HG02798 (cell line): ENCODE results near the gene KCNE4.

ENCODE experiments used
- ATAC-seq: cut with Tn5 transposase; IDR thresholded peaks from one replicate; pipeline ENCODE4 v1.9.1; 2021; ENCODE audit warnings: mild to moderate bottlenecking; ENCODE audit not compliant: unreplicated experiment, poor library complexity

Gene KCNE4

GRCh38 chr2:223051693-223052289 is at the start of gene KCNE4:
Gene KCNE4 (plus strand): TSS chr2:223052190. CDS start chr2:223052831, 641 bp downstream.
- no peak for ATAC-seq

- ATAC-seq = no peak
Observed at GRCh38 chr2:223003191-223003590, 48.8 kb upstream of the KCNE4 start.

- ATAC-seq = no peak
Observed at GRCh38 chr2:223005496-223005895, 46.5 kb upstream of the KCNE4 start.

GRCh38 chr2:223007531-223007930 is 44.5 kb upstream of the KCNE4 start:
- no peak for ATAC-seq

GRCh38 chr2:223008162-223008561 is 43.8 kb upstream of the KCNE4 start:
- ATAC-seq = no peak

- ATAC-seq = no peak
Observed at GRCh38 chr2:223008956-223009355, 43.0 kb upstream of the KCNE4 start.

GRCh38 chr2:223010641-223011040 is 41.3 kb upstream of the KCNE4 start:
- ATAC-seq = no peak

- ATAC-seq = no peak
Observed at GRCh38 chr2:223012291-223012690, 39.7 kb upstream of the KCNE4 start.

GRCh38 chr2:223019390-223019930 is 32.5 kb upstream of the KCNE4 start:
- no peak for ATAC-seq

GRCh38 chr2:223019987-223020717 is 31.8 kb upstream of the KCNE4 start:
- peak; percentile 76 for ATAC-seq

GRCh38 chr2:223020971-223021675 is 30.9 kb upstream of the KCNE4 start:
- no peak for ATAC-seq

GRCh38 chr2:223026357-223027110 is 25.5 kb upstream of the KCNE4 start:
- no peak for ATAC-seq

GRCh38 chr2:223027442-223027841 is 24.5 kb upstream of the KCNE4 start:
- no peak for ATAC-seq

- ATAC-seq = no peak
Observed at GRCh38 chr2:223029287-223029686, 22.7 kb upstream of the KCNE4 start.

- ATAC-seq = no peak
Observed at GRCh38 chr2:223032187-223033142, 19.5 kb upstream of the KCNE4 start.

GRCh38 chr2:223034221-223034975 is 17.6 kb upstream of the KCNE4 start:
- ATAC-seq = no peak

GRCh38 chr2:223036790-223037444 is 15.1 kb upstream of the KCNE4 start:
- ATAC-seq = no peak

- ATAC-seq = no peak
Observed at GRCh38 chr2:223037445-223037800, 14.6 kb upstream of the KCNE4 start.
